Activated effector memory CD4-positive, alpha-beta T cell treated with anti-CD3 and anti-CD28 coated beads, Interleukin-2, amount 50 U/mL, for 16 hours (primary cell): ENCODE results near the gene STX19.
"Not testable (repeated sequence)": the region's sequence is repeated elsewhere in the genome, so short reads cannot be mapped to it uniquely, and the experiment has no call there.

ENCODE experiments used
- DNase-seq: peaks from one replicate; pipeline ENCODE4 v3.0.0-alpha.2; 2020

STX19 gene

GRCh38 chr3:93969997-93970396 is 58.4 kb downstream of the STX19 start:
- DNase-seq: no peak

GRCh38 chr3:93969443-93969842 is 59.0 kb downstream of the STX19 start:
- no peak for DNase-seq

DNA sequence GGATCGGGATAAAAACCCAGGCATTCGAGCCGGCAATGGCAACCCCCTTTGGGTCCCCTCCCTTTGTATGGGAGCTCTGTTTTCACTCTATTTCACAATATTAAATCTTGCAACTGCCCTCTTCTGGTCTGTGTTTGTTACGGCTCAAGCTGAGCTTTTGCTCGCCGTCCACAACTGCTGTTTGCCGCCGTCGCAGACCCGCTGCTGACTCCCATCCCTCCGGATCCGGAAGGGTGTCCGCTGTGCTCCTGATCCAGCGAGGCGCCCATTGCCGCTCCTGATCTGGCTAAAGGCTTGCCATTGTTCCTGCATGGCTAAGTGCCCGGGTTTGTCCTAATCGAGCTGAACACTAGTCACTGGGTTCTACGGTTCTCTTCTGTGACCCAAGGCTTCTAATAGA is 63.3 kb downstream of the STX19 start:
- DNase-seq: not testable (repeated sequence)
